Stomach (tissue), 9 donors: ENCODE measurements around the gene RAB5A. TPM values are rescaled to one million over a fixed set of nuclear protein-coding genes. Genes with fewer than 3 reads are reported as not detected.

Experiments used
- DNase-seq, 2 donors: peaks; one replicate each; pipeline versions ENCODE4 v3.0.0 to v3.0.0-alpha.2; 2013 to 2019
- H3K27ac ChIP-seq, 5 donors: fragments of 200-600 bp in 4 of 5; sonication (generic) in 4 of 5; one replicate each; pipeline ENCODE4 v1.5.1; 2013 to 2019; ENCODE audit warnings: mild to moderate bottlenecking in 1 of 5, moderate library complexity in 1 of 5
- H3K27me3 ChIP-seq, 3 donors: fragments of 200-600 bp; sonication (generic); one replicate each; pipeline ENCODE4 v1.5.1; 2017 to 2019; ENCODE audit warnings: mixed run types in 1 of 3
- H3K36me3 ChIP-seq, 4 donors: fragments of 200-600 bp; sonication (generic); 1 replicate in 3 of 4; 2 replicates in 1 of 4; pipeline ENCODE4 v1.5.1; 2016 to 2019
- H3K4me1 ChIP-seq, 4 donors: fragments of 200-600 bp; sonication (generic); one replicate each; pipeline ENCODE4 v1.5.1; 2016 to 2019
- H3K4me3 ChIP-seq, 4 donors: fragments of 200-600 bp; sonication (generic) in 3 of 4; one replicate each; pipeline ENCODE4 v1.5.1; 2016 to 2019; ENCODE audit warnings: mild to moderate bottlenecking in 1 of 4
- H3K9me3 ChIP-seq, 4 donors: fragments of 200-600 bp; sonication (generic); one replicate each; pipeline ENCODE4 v1.5.1; 2016 to 2019
- CTCF ChIP-seq, 7 experiments: fragments of 450-650 bp in 4 of 7; fragments of 200-600 bp in 3 of 7; sonication (generic) in 3 of 7; IDR thresholded peaks; one replicate each; pipeline ENCODE4 v1.5.1; 2016 to 2019; ENCODE audit warnings: antibody characterized with exemption in 7 of 7, control low read depth in 2 of 7, mild to moderate bottlenecking in 1 of 7
- EP300 ChIP-seq: sonication (generic); formaldehyde crosslinking; IDR thresholded peaks from one replicate; pipeline ENCODE4 v1.6.1; 2017; ENCODE audit warnings: antibody characterized with exemption
- POLR2A ChIP-seq, 4 donors: fragments of 450-650 bp; IDR thresholded peaks; one replicate each; pipeline ENCODE4 v1.6.1; 2016; ENCODE audit warnings: antibody characterized with exemption in 4 of 4, control low read depth in 2 of 4, mild to moderate bottlenecking in 1 of 4, moderate library complexity in 1 of 4
- POLR2AphosphoS5 ChIP-seq, 3 donors: sonication (generic); formaldehyde crosslinking; IDR thresholded peaks; one replicate each; pipeline ENCODE4 v1.6.1; 2016; ENCODE audit warnings: antibody characterized with exemption in 3 of 3
- WGBS, 5 donors: extraction: QIAGEN DNeasy Blood & Tissue Kit in 3 of 5; methylation state at CpG; one replicate each; pipeline versions ENCODE4 v1.1.5 to v1.1.7; 2013 to 2018; 5-methylcytosine and 5-hydroxymethylcytosine counted together
- intact Hi-C: fragments of 100-400 bp; cut with DNase I; formaldehyde crosslinking; loops from one replicate; pipeline ENCODE4 v1.15.1; 2023; ENCODE audit warnings: low total_unique reads
- polyA plus RNA-seq, 3 donors: library from polyadenylated mRNA; stranded (reverse); fragments of 200-250 nt; gene quantifications; one replicate each; pipeline ENCODE4 v1.2.3, GENCODE V29; 2013
- total RNA-seq, 5 donors: library from RNA; depleted of rRNA; stranded (reverse); fragments of >200 nt; gene quantifications; one replicate each; pipeline versions ENCODE4 v1.1.0 to v1.2.3, GENCODE V29; 2014 to 2016
- donor health status: healthy with polysubstance abuse.
- donor health status: Bipolar disorder and iron deficiency.
- donor health status: healthy.

RAB5A gene
- total and polyA plus RNA-seq, 8 donors = 9.3 to 163 (median 43.5) TPM

- DNase-seq = peak in 1 of 2 donors; percentile 76
These were observed 12.8 kb upstream of the RAB5A start, which contains the start of gene EFHB for GRCh38 chr3:19934098-19934566. TSS of gene EFHB (minus strand) at chr3:19934217. CDS start at chr3:19934018, 199 bp downstream.

GRCh38 chr3:19937459-19938294 is 9.2 kb upstream of the RAB5A start:
- H3K4me3 ChIP-seq = no peak overlapping the region
- DNase-seq = peak in 1 of 2 donors; percentile 12
- TF ChIP-seq POLR2AphosphoS5 (IDR thresholded peaks at IDR 0.05) = no peak
- no peak for TF ChIP-seq EP300
- TF ChIP-seq POLR2A (IDR thresholded peaks at IDR 0.05) = no peak
- TF ChIP-seq CTCF (IDR thresholded peaks at IDR 0.05) = no peak
- 51 to 74% (median 56%) methylated on average over 7 of the region's 7 CpGs for WGBS, 5 donors
- H3K27me3 ChIP-seq = peaks cover 0 to 6% (median 0%) of the 10 kb centered on the region in 3 donors
- H3K4me1 ChIP-seq = no peaks in the 10 kb centered on the region
- H3K9me3 ChIP-seq = no peaks in the 10 kb centered on the region
- H3K27ac ChIP-seq = no peak overlapping the region
- intact Hi-C loops = no loop called here
- no peaks in the 10 kb centered on the region for H3K36me3 ChIP-seq

More at GRCh38 chr3:19934098-19934566, 12.8 kb upstream of the RAB5A start, which contains the start of gene EFHB:
- Histone ChIP-seq H3K4me1 (no peaks in the 10 kb centered on the region), H3K9me3 (no peaks in the 10 kb centered on the region), H3K27me3 (peaks cover 0 to 6% (median 0%) of the 10 kb centered on the region in 3 donors), H3K27ac (no peak within 1 kb of the TSS), H3K36me3 (no peaks in the 10 kb centered on the region), H3K4me3 (no peak within 1 kb of the TSS)
- intact Hi-C loops = no loop called here
- TF ChIP-seq CTCF (IDR thresholded peaks at IDR 0.05) = no peak
- TF ChIP-seq POLR2AphosphoS5 (IDR thresholded peaks at IDR 0.05) = no peak
- TF ChIP-seq POLR2A (IDR thresholded peaks at IDR 0.05) = no peak
- TF ChIP-seq EP300 = no peak
- WGBS, 5 donors = 44 to 56% (median 51%) methylated on average over 5 of the region's 5 CpGs

- intact Hi-C loops = no loop called here
- TF ChIP-seq EP300 (no peak), CTCF (IDR thresholded peaks at IDR 0.05) (no peak), POLR2AphosphoS5 (IDR thresholded peaks at IDR 0.05) (no peak), POLR2A (IDR thresholded peaks at IDR 0.05) (no peak)
- H3K4me3 ChIP-seq = no peak overlapping the region
- no peak for DNase-seq
- no peaks in the 10 kb centered on the region for H3K36me3 ChIP-seq
- H3K4me1 ChIP-seq = no peaks in the 10 kb centered on the region
- no peaks in the 10 kb centered on the region for H3K9me3 ChIP-seq
- H3K27ac ChIP-seq = no peak overlapping the region
- 84 to 96% (median 92%) methylated on average over 1 of the region's 1 CpG for WGBS, 5 donors
- peaks cover 0 to 6% (median 0%) of the 10 kb centered on the region in 3 donors for H3K27me3 ChIP-seq
These were observed 8.6 kb upstream of the RAB5A start for GRCh38 chr3:19938295-19938627.

GRCh38 chr3:19940643-19941042 is 6.3 kb upstream of the RAB5A start:
- Histone ChIP-seq H3K27me3 (no peaks in the 10 kb centered on the region), H3K4me3 (no peak overlapping the region), H3K4me1 (peaks cover 0 to 1% (median 0%) of the 10 kb centered on the region in 4 donors), H3K9me3 (no peaks in the 10 kb centered on the region), H3K36me3 (no peaks in the 10 kb centered on the region), H3K27ac (no peak overlapping the region)
- intact Hi-C loops = loop anchor here (10.0 kb wide), 1 partner anchor 46 kb away; no protein-coding TSS in a partner anchor
- DNase-seq = no peak
- TF ChIP-seq EP300 = no peak
- no peak for TF ChIP-seq POLR2A (IDR thresholded peaks at IDR 0.05)
- TF ChIP-seq CTCF (IDR thresholded peaks at IDR 0.05) = no peak
- no peak for TF ChIP-seq POLR2AphosphoS5 (IDR thresholded peaks at IDR 0.05)
- 77 to 91% (median 87%) methylated on average over 1 of the region's 1 CpG for WGBS, 5 donors
